Bronchial epithelial cell (primary cell): ENCODE results near the gene RPL13. TPM values are rescaled to one million over a fixed set of nuclear protein-coding genes. Genes with fewer than 3 reads are reported as not detected.

Experiments
- DNase-seq: peaks from one replicate; pipeline ENCODE4 v3.0.0-alpha.2; 2010; ENCODE audit warnings: low read depth
- FAIRE-seq: peaks from 2 replicates; lab custom pipeline; 2011; peaks lifted over from hg19 to GRCh38; lab: Jason Lieb, UNC
- H3K27me3 ChIP-seq: 2 replicates; pipeline ENCODE4 v1.5.1; 2011; ENCODE audit warnings: low read length; ENCODE audit not compliant: control insufficient read depth, insufficient read depth
- H3K36me3 ChIP-seq: 2 replicates; pipeline ENCODE4 v1.5.1; 2011; ENCODE audit warnings: low read length; ENCODE audit not compliant: control insufficient read depth, insufficient read depth
- H3K4me3 ChIP-seq: 2 replicates; pipeline ENCODE4 v1.5.1; 2011; ENCODE audit warnings: mild to moderate bottlenecking, low read depth, low read length, control low read depth
- CTCF ChIP-seq: IDR thresholded peaks from 2 replicates; pipeline ENCODE4 v1.5.1; 2011; ENCODE audit warnings: mild to moderate bottlenecking, moderate library complexity, low read length, control low read depth, inconsistent platforms; ENCODE audit not compliant: insufficient read depth, severe bottlenecking
- total RNA-seq: library from RNA; depleted of rRNA; stranded (reverse); fragments of >200 nt; gene quantifications from 2 replicates; pipeline ENCODE4 v1.2.1, GENCODE V29; 2014

RPL13 gene
- total RNA-seq, 1 donor from 2014 or later = 4,913 TPM

DNA sequence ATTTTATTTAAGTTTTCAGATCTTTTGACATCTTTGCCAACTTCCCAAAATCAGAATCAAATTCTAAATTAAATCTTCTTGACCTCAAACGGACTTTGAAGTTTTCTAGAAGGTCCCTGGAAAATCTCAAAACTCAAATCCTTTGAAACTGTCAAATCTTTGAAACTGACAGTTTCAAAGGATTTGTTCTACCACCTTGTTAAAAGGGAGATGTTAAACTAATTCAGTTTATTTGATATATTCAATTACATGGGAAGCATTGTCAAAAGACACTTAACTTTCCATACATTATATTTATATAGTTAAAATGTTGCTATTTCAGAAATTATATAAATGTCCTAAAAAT is 49.6 kb downstream of the RPL13 start:
- FAIRE-seq = no peak
- no peak for DNase-seq
- Histone ChIP-seq H3K27me3 (no peaks in the 10 kb centered on the region), H3K4me3 (no peak overlapping the region), H3K36me3 (no peaks in the 10 kb centered on the region)
- TF ChIP-seq CTCF = no peak

- Histone ChIP-seq H3K36me3 (no peaks in the 10 kb centered on the region), H3K4me3 (no peak overlapping the region), H3K27me3 (no peaks in the 10 kb centered on the region)
- TF ChIP-seq CTCF = no peak
- DNase-seq = no peak
- no peak for FAIRE-seq
Observed at GRCh38 chr16:89612415-89613166, 52.1 kb downstream of the RPL13 start.

GRCh38 chr16:89613231-89613953 is 52.9 kb downstream of the RPL13 start, which contains the start of gene DPEP1:
Gene DPEP1 (plus strand): TSS chr16:89613642. CDS start chr16:89630411, 16,769 bp downstream.
- FAIRE-seq = no peak

GRCh38 chr16:89613954-89614459 is 53.5 kb downstream of the RPL13 start:
- Histone ChIP-seq H3K4me3 (no peak overlapping the region), H3K27me3 (no peaks in the 10 kb centered on the region), H3K36me3 (no peaks in the 10 kb centered on the region)
- no peak for DNase-seq
- no peak for FAIRE-seq
- TF ChIP-seq CTCF = no peak

More at GRCh38 chr16:89613231-89613953, 52.9 kb downstream of the RPL13 start, which contains the start of gene DPEP1:
- Histone ChIP-seq H3K36me3 (no peaks in the 10 kb centered on the region), H3K27me3 (no peaks in the 10 kb centered on the region), H3K4me3 (no peak within 1 kb of the TSS)
- DNase-seq = no peak
- TF ChIP-seq CTCF = no peak

Other genes with a start within 250 kb of the RPL13 start
- gene ANKRD11, start 70.1 kb upstream of the RPL13 start, total RNA-seq = 64.5 and 84.2 TPM in 2 replicates
- gene SPG7, start 52.3 kb upstream of the RPL13 start, total RNA-seq = 63.1 and 73.2 TPM in 2 replicates
- gene CPNE7, start 15.1 kb downstream of the RPL13 start, total RNA-seq = 0.38 and 1.1 TPM in 2 replicates
- 0.26 TPM in 1 of 2 replicates, not detected in the other for gene DPEP1, start 53.0 kb downstream of the RPL13 start, total RNA-seq
- gene CHMP1A, start 97.0 kb downstream of the RPL13 start, total RNA-seq = 101 and 162 TPM in 2 replicates
- 1.3 and 2.3 TPM in 2 replicates for gene SPATA33, start 97.2 kb downstream of the RPL13 start, total RNA-seq
- gene CDK10, start 126.0 kb downstream of the RPL13 start, total RNA-seq = 30.5 and 280 TPM in 2 replicates
- gene SPATA2L, start 141.0 kb downstream of the RPL13 start, total RNA-seq = 12.1 and 14.2 TPM in 2 replicates
- gene VPS9D1, start 160.2 kb downstream of the RPL13 start, total RNA-seq = 3.4 and 4.6 TPM in 2 replicates
- 12.9 and 15.5 TPM in 2 replicates for gene ZNF276, start 160.9 kb downstream of the RPL13 start, total RNA-seq